Activated CD4-positive, alpha-beta T cell treated with anti-CD3 and anti-CD28 coated beads, Interleukin-2, amount 50 U/mL, for 48 hours (primary cell): ENCODE measurements around the gene EEF2KMT.
"Not testable (repeated sequence)": the region's sequence is repeated elsewhere in the genome, so short reads cannot be mapped to it uniquely, and the experiment has no call there.

ENCODE experiments used
- DNase-seq, 2 experiments: peaks; one replicate each; pipeline ENCODE4 v3.0.0-alpha.2; 2020

The EEF2KMT gene

GRCh38 chr16:5093746-5094145 lies 3.8 kb downstream of the EEF2KMT start:
- not testable (repeated sequence) for DNase-seq

DNA sequence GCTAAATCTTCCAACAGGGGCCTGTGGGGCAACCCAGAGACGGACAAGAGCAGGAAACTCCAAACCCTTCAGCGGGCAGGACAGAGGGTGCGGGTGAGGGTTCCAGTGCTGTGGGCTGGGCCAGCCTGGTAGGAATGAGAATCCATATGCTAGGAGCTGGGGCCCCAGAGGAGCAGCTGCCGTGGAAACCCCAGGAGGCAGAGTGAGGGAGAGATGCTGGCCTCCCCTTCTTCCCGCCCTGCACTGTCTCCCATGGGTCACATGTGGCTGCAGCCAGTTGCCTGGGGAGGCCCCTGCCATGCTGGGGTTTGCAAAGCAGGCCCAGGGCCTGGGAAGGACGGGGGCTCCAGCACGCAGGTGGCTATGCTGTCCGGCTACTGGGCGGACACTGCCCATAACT lies 4.5 kb downstream of the EEF2KMT start:
- not testable (repeated sequence) for DNase-seq

DNA sequence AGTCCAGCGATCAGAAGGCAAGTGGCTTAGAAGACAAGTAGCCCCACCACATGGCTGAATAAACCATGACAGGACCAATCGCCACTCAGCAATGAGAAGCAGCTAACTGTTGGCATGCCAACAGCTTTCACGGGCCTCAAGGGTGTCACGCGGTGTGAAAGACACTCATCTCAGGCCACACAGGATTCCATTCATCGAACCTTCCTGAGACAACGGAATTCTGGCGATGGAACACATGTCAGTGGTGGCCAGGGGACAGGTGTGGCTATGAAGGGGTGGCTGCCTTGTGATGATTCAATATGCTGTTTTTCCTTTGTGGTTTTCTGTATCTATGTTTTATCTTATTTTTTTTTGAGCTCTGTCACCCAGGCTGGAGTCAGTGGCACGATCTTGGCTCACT lies 7.0 kb downstream of the EEF2KMT start:
- DNase-seq: not testable (repeated sequence)

DNA sequence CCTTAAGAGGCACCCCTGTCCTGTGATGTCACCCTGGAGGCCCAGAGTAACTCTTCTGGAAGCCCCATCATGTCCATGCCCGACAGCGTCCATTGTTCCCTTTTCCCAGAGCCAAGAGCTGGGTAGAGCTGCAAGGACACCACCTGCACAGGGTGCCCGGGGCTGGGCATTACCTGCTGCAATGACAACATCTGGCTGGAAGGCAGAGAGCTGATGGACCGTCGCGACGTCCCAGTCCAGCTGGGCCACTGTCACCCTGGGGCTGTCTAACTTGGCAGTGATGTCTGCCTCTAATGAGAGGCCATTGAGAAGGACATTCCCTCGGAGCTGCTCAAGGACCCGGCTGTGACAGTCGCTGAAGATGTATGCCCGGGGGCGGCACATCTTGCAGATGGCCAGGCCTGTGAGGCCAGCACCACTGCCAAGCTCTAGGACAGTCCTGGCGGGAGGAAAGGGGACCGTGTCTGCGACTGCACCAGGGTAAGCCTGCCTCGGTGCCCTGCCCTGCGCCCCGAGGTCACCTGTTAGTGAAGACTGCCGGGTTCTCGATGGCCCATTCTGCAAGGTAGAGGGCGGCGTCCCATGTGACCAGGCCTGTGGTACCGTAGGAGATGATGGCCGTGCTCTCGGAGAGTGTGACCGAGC lies 7.6 kb downstream of the EEF2KMT start:
- DNase-seq: not testable (repeated sequence)

DNA sequence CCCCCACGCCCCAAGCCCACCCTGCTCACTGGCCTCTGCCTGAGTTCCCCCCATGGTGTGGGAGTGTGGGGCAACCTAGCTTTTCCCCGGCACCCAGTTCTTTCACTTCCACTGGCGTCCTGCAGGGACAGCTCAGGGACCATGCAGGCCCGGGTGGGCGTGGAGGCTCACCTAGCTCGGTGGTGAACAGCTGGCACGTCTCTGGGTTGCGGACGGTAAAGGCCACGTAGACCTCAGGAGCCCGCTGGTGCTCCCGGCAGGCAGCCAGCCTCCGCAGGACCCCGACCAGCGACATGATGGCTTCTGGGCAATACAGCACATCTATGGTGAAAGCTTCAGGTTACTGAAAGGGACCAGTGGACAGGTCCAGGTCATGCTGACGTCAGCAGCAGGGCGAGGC lies 8.7 kb downstream of the EEF2KMT start:
- DNase-seq: not testable (repeated sequence)

- DNase-seq: not testable (repeated sequence)
Measured at GRCh38 chr16:5088086-5088790, 9.4 kb downstream of the EEF2KMT start.

GRCh38 chr16:5085716-5086115 lies 11.9 kb downstream of the EEF2KMT start:
- DNase-seq: not testable (repeated sequence)

DNA sequence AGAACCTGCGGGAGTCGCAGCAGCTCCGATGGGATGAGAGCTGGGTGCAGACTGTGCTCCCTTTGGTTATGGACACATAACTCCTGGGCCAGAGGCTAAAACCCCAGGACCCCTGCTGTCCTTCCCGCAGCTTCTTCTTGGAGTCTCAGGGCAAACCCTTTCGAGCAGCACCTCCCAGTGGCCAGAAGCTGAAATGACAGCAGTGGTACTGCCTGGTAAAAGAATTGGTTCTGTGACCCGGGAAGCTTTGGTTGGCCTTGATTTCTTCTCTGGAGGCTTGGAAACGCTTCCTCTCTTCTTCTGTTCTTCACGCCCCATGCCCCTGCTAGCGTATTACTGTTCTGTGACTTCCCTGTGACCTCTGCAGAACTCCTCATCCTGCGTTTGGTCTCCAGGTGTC lies 12.8 kb downstream of the EEF2KMT start:
- DNase-seq: peak; percentile 62 to 74

DNA sequence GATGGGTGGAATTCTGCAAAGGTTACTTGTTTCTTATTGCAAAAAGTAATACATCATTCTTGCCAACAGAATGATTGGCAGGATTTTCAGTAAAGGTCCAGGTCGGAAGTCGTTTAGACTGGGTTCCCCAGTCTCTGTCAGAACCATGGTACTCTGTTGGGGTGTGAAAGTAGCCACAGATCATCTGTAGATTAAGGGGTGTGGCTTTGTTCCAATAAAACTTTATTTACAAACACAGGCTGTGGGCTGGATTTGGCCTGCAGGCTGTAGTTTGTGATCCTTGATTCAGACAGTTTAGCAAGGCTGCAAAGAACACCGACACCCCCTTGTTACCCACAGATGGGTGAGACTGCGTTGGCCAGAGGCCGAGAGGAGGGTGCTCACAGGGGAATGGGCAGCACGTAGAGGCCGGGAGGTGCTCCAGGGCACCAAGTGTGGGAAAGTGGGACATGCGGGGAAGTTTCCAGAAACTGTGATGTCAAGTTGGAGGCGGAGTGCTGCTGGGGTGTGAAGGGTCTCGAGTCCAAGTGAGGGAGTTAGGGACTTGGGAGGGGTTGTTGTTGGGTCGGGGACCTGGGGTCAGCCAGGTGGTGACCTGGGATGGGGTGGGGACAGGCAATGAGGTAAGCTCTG lies 13.4 kb downstream of the EEF2KMT start:
- DNase-seq: not testable (repeated sequence)

- not testable (repeated sequence) for DNase-seq
Measured at GRCh38 chr16:5083646-5084045, 13.9 kb downstream of the EEF2KMT start.

- DNase-seq: not testable (repeated sequence)
Measured at GRCh38 chr16:5080996-5081395, 16.6 kb downstream of the EEF2KMT start.

DNA sequence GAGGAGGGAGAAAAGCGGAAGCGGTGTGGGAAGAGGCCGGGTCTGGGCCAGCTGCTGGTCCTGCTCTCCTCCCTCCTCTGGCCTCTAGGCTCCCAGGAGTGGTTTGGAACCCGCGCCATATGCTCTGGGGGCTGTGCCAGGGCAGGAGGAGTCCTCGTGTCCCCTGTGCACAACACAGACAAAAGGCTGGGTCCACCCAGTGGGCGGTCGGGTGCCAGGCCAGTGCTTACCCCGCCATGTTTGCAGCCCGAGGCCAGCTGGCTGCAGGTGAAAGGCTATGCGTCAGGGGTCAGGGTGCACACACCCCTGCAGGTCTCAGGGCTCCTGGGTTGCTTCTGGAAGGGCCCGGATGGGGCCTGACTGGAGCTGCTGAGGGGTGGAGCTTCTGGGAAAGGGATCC lies 17.1 kb downstream of the EEF2KMT start:
- DNase-seq: not testable (repeated sequence)

- DNase-seq: no peak
Measured at GRCh38 chr16:5078626-5079025, 19.0 kb downstream of the EEF2KMT start.

- DNase-seq: no peak
Measured at GRCh38 chr16:5077304-5077703, 20.3 kb downstream of the EEF2KMT start.

GRCh38 chr16:5075637-5076036 lies 22.0 kb downstream of the EEF2KMT start:
- no peak for DNase-seq

DNA sequence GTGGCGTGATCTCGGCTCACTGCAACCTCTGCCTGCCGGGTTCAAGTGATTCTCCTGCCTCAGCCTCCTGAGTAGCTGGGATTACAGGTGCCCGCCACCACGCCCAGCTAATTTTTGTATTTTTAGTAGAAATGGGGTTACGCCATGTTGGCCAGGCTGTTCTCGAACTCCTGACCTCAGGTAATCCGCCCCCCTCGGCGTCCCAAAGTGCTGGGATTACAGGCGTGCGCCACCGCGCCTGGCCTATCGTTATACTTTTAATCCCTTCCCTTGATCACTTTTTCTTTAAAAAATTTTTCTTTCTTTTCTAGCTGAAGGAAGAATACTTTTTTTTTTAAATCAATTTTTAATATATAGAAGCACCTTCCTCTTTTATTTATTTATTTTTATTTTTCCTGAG lies 23.8 kb downstream of the EEF2KMT start:
- DNase-seq: not testable (repeated sequence)

DNA sequence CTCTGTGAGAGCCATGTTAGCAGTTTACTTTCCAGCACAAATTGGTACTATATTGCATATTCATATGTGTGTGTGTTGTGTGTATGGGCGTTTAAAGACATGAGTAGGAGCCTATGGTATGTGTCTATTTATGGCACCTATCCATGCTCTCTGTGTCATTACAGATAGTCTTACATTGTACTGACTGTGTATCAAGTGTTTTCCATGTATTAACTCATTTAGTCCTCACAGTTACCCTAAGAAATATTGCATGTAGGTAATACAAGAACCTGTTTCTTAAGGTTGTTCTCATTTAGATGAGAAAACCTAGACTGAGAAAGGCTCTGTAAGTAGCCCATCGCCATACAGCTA lies 24.3 kb downstream of the EEF2KMT start:
- DNase-seq: no peak

- DNase-seq: no peak
Measured at GRCh38 chr16:5072334-5073278, 25.0 kb downstream of the EEF2KMT start.

GRCh38 chr16:5071681-5072333 lies 25.8 kb downstream of the EEF2KMT start, which contains the start of gene ALG1:
Gene ALG1 (plus strand): TSS chr16:5071843. CDS start chr16:5071850, 7 bp downstream.
- DNase-seq: peak; percentile 88 to 91

GRCh38 chr16:5071341-5071680 lies 26.3 kb downstream of the EEF2KMT start:
- no peak for DNase-seq

DNA sequence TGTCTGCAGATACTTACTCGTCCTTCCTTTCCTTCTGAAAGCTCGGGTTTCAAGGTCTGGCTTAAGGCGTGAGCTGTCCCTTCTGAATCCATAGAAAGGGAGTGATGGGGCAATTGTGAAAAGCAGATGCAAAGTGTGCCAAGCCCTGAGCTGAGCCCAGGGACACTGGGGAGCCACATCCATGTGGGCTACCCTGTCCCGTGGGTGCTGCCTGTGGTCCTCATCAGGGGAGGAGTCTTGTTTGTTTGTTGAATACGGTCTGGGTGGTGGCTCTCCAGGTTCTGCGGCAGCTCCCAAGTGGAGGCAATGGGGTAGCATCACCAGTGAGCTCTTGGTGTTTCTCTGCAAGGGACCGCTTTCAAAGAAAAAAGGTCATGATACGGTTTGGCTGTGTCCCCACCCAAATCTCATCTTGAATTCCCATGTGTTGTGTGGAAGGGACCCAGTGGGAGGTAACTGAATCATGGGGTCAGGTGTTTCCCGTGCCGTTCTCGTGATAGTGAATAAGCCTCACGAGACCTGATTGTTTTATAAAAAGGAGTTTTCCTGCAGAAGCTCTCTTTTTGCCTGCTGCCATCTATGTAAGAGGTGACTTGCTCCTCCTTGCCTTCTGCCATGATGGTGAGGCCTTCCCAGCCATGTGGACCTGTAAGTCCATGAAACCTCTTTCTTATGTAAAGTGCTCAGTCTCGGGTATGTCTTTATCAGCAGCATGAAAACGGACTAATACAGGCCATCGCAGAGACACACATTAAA lies 27.0 kb downstream of the EEF2KMT start:
- DNase-seq: no peak

GRCh38 chr16:5069854-5070253 lies 27.7 kb downstream of the EEF2KMT start:
- DNase-seq: no peak
